Activated CD4-positive, alpha-beta T cell treated with anti-CD3 and anti-CD28 coated beads, Interleukin-2, amount 50 U/mL, for 24 hours (primary cell): ENCODE results near the gene TERT.

Experiments
- DNase-seq, 2 donors: peaks; one replicate each; pipeline ENCODE4 v3.0.0-alpha.2; 2020; ENCODE audit warnings: low read depth in 1 of 2, low spot score in 1 of 2

Gene TERT

DNA sequence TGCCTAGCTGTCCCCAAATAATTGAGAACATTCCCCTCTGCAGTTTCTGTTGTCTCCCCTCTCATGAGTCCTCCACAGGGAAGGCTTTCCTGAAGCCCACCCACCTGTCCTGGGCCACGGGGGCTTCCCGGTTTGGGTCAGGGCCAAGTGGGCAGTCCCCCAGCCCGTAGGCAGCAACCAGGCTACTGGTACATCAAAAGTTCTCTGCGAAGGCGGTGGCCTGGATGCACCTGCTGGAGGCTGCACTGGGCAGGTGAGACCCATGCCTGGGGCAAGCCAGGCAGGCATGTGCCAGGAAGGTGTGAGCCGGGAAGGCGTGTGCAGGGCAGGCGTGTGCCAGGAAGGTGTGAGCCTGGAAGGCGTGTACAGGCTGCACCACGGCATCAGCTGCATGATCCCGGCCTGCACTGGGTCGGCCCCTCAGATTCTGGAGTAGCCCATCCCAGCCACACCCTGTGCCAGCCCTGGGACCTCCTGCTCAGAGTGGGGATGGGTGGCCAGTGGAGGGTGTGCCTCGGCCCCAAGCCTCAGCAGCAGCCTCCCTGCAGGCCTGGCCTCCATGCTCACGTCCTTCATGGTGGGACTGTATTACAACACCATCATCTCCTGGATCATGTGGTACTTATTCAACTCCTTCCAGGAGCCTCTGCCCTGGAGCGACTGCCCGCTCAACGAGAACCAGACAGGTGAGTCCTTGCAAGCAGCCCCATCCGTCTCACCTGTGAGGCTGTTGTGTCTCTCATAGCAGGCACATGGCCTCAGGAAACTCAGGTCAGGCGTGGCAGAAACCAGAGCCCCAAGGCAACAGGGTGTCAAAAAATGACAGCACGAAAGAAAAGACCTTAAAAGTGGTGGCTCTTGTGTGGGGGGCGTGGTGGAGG, 84.7 kb downstream of the TERT start:
- DNase-seq, result no peak

GRCh38 chr5:1209489-1209852, 85.4 kb downstream of the TERT start:
- no peak for DNase-seq

- DNase-seq, result no peak
Measured at GRCh38 chr5:1208743-1209488, 86.0 kb downstream of the TERT start.

- no peak for DNase-seq
Measured at GRCh38 chr5:1208221-1208742, 86.6 kb downstream of the TERT start.

GRCh38 chr5:1207555-1207954, 87.3 kb downstream of the TERT start:
- DNase-seq, result no peak

DNA sequence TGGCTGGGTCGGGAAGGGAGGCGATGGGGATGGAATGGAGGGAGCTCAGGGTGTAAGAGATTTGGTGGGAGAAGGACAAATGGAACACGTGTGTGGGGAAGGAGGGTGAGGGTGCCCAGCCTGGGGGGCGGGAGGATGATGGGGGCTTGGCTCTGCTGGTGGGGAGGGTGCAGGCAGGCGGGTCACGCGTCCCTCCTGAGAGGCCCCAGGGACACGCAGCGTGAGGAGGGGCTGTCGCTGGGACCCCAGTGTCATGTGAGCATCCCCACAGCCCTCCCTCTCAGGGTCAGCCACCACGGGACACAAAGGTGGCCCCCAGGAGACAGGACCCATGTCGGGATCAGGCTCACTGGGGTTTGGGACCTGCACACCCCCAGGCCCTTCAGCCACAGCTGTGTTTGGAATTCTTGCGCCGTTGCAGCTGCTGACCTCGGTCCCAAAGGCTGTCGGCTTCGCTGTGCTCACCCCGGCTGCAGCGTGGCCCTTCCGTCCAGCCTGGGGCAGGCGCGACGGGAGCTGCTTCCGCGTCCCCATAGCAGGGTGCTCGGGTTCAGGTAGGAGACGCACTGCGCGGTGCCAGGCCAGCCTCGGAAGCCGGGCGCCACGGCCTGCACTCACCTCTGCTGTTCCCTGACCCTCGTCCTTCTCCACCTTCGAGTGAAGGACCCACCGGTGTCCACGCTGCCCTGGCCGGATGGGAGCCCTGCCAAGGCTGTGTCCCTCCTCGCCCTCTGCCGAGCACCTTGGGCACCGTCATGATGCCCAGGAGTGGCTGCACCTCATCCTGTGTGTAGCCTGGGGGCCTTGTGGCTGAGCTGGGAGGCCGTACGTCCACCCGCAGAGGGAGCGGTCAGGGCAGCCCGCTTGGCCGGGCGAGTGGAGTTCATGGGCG, 88.1 kb downstream of the TERT start:
- DNase-seq, result no peak

- no peak for DNase-seq
Measured at GRCh38 chr5:1205255-1206180, 89.3 kb downstream of the TERT start.

DNA sequence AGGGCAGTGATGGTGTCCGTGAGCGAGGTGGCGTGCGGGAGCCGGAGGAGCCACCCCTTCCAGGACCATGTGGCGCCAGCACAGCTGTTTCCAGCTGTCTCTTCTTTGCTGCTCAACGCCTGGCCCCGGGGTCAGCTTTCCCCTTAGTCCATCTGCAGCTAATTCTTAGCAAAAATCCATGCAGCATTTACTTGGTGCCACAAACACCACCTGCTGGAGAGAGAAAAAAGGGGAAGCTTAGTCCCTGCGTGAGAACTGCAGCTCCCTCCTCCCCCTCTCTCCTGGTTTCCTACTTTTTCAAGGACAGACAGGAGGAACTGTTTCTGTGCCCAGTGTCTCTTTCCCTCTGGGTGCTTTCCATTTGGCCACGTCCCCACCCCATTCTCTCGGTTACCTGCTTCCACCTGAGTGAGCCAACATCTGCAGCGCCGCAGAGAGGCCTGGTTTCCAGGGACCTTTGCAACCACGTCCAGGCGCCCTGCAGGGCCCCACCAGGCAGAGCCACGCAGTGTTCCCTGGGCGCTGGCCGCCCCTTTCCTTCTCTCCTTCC, 90.1 kb downstream of the TERT start:
- DNase-seq, result no peak

DNA sequence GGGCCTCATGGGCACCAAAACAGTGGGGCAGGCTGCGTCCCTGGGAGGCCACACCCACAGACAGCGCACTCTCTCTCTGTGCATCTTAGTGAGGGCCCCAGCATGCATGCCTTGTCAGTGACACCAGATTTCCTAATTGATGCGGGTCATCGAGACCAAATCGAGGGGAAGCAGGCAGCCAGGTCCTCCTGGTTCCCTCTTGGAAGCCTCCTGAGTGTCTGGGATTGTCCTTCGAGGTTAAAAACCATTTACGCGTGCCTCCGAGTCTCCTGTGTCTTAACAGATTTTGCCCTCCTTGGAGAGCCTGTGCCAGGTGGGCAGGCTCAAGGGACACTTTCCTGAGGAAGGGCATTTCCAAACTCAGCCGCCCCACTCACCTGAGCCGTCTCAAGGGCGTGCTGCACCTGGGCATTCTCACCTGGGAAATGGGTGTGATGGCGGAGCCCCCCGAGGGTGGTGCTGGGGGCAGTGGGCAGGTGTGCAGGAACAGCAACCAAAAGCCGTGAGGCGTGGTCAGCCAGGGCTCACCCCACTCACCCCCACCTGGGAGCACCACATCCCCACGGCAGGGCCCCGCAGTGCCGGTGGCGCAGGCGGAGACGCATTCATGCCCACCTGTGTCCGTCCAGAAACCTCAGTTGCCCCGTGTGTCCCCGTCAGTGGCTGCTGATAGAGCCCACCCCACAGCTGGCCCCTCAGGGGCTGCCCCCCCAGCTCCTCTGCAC, 90.7 kb downstream of the TERT start:
- DNase-seq, result no peak

GRCh38 chr5:1203311-1203967, 91.4 kb downstream of the TERT start:
- no peak for DNase-seq
